Body of pancreas (tissue), 4 donors: ENCODE data around the gene PCCA. TPM values are rescaled to one million over a fixed set of nuclear protein-coding genes. Genes with fewer than 3 reads are reported as not detected.
"Not testable (repeated sequence)": the region's sequence is repeated elsewhere in the genome, so short reads cannot be mapped to it uniquely, and the experiment has no call there.

ENCODE experiments used
- ATAC-seq: fragments of 150-250 bp; one replicate; pipeline ENCODE4 v1.9.1; 2016
- DNase-seq, 4 donors: peaks; one replicate each; pipeline ENCODE4 v3.0.0-alpha.2; 2019
- H3K27ac ChIP-seq, 4 donors: fragments of 200-600 bp; sonication (generic); 1 replicate in 3 of 4; 2 replicates in 1 of 4; pipeline versions ENCODE4 v1.5.1 to v1.6.1; 2016 to 2019; ENCODE audit warnings: mild to moderate bottlenecking in 1 of 4, mixed read lengths in 1 of 4, moderate library complexity in 1 of 4
- H3K27me3 ChIP-seq, 2 donors: fragments of 200-600 bp; sonication (generic); one replicate each; pipeline ENCODE4 v1.6.0; 2016; ENCODE audit warnings: mild to moderate bottlenecking in 1 of 2
- H3K36me3 ChIP-seq, 2 donors: fragments of 200-600 bp; sonication (generic); replicated peaks in 1 of 2; 2 replicates each; pipeline ENCODE4 v1.5.1; 2016; ENCODE audit warnings: low read depth in 2 of 2; ENCODE audit not compliant: insufficient read depth in 1 of 2
- H3K4me1 ChIP-seq: fragments of 200-600 bp; sonication (generic); one replicate; pipeline ENCODE4 v1.6.0; 2016
- H3K4me3 ChIP-seq, 2 donors: fragments of 200-600 bp; sonication (generic); 1 replicate in 1 of 2; 2 replicates in 1 of 2; pipeline ENCODE4 v1.5.1; 2016 to 2019
- H3K9me3 ChIP-seq, 3 donors: fragments of 200-600 bp; sonication (generic); 1 replicate in 2 of 3; 2 replicates in 1 of 3; pipeline ENCODE4 v1.5.1; 2016
- CTCF ChIP-seq, 7 experiments: fragments of 450-650 bp in 4 of 7; fragments of 200-600 bp in 3 of 7; sonication (generic) in 3 of 7; IDR thresholded peaks; one replicate each; pipeline ENCODE4 v1.5.1; 2016 to 2019; ENCODE audit warnings: antibody characterized with exemption in 7 of 7
- POLR2A ChIP-seq, 3 donors: fragments of 450-650 bp; IDR thresholded peaks; one replicate each; pipeline ENCODE4 v1.6.1; 2016; ENCODE audit warnings: antibody characterized with exemption in 3 of 3, mild to moderate bottlenecking in 2 of 3
- WGBS, 2 donors: methylation state at CpG; one replicate each; pipeline ENCODE4 v1.1.5; 2017; 5-methylcytosine and 5-hydroxymethylcytosine counted together
- intact Hi-C: fragments of 100-400 bp; cut with DNase I; formaldehyde crosslinking; loops from one replicate; pipeline ENCODE4 v1.15.1; 2023
- total RNA-seq, 2 donors: library from RNA; depleted of rRNA; stranded (reverse); fragments of >200 nt; gene quantifications; one replicate each; pipeline ENCODE4 v1.1.0, GENCODE V29; 2016

The PCCA gene
- total RNA-seq, 2 donors from 2014 or later = 45.2 to 46.2 TPM

- H3K9me3 ChIP-seq = no peaks in the 10 kb centered on the region
- no peak for DNase-seq
- no peak overlapping the region for H3K4me3 ChIP-seq
- H3K27ac ChIP-seq = no peak overlapping the region
- no peak for ATAC-seq
- no peaks in the 10 kb centered on the region for H3K36me3 ChIP-seq
- peaks cover 13% of the 10 kb centered on the region for H3K4me1 ChIP-seq
- TF ChIP-seq POLR2A (IDR thresholded peaks at IDR 0.05) (no peak), CTCF (IDR thresholded peaks at IDR 0.05) (no peak)
- no peaks in the 10 kb centered on the region for H3K27me3 ChIP-seq
- intact Hi-C loops = no loop called here
- 74 to 80% methylated on average over 3 of the region's 3 CpGs for WGBS, 2 donors
Measured at GRCh38 chr13:100068133-100068931, 20.6 kb upstream of the PCCA start.

GRCh38 chr13:100069278-100069677, 19.6 kb upstream of the PCCA start:
- no peaks in the 10 kb centered on the region for H3K9me3 ChIP-seq
- H3K27me3 ChIP-seq = no peaks in the 10 kb centered on the region
- no peak for TF ChIP-seq CTCF (IDR thresholded peaks at IDR 0.05)
- WGBS, 2 donors = 4 to 15% methylated on average over 1 of the region's 1 CpG
- no peak overlapping the region for H3K4me3 ChIP-seq
- peak overlapping the region in 1 of 4 donors; percentile 11 for H3K27ac ChIP-seq
- peaks cover 13% of the 10 kb centered on the region for H3K4me1 ChIP-seq
- H3K36me3 ChIP-seq = no peaks in the 10 kb centered on the region
- ATAC-seq = peak; percentile 72
- intact Hi-C loops = no loop called here
- DNase-seq = peak in 2 of 4 donors; percentile 16 to 23

GRCh38 chr13:100075700-100076587, 12.9 kb upstream of the PCCA start:
- no peak overlapping the region for H3K27ac ChIP-seq
- no peaks in the 10 kb centered on the region for H3K9me3 ChIP-seq
- DNase-seq (no peak), ATAC-seq (no peak)
- TF ChIP-seq POLR2A (IDR thresholded peaks at IDR 0.05) (no peak), CTCF (IDR thresholded peaks at IDR 0.05) (no peak)
- H3K36me3 ChIP-seq = no peaks in the 10 kb centered on the region
- 64 to 78% methylated on average over 9 to 10 of the region's 10 CpGs for WGBS, 2 donors
- H3K27me3 ChIP-seq = no peaks in the 10 kb centered on the region
- H3K4me1 ChIP-seq = no peaks in the 10 kb centered on the region
- intact Hi-C loops = no loop called here
- H3K4me3 ChIP-seq = no peak overlapping the region

- H3K4me1 ChIP-seq, H3K36me3 ChIP-seq, H3K27ac ChIP-seq, H3K4me3 ChIP-seq, intact Hi-C loops, DNase-seq, ATAC-seq, H3K9me3 ChIP-seq, H3K27me3 ChIP-seq: not testable (repeated sequence)
- WGBS, 2 donors = 87 to 88% methylated on average over 9 of the region's 9 CpGs
Measured at GRCh38 chr13:100079003-100079402, 9.9 kb upstream of the PCCA start.

- H3K27me3 ChIP-seq, H3K36me3 ChIP-seq, DNase-seq, H3K9me3 ChIP-seq, H3K4me3 ChIP-seq, H3K27ac ChIP-seq, intact Hi-C loops, ATAC-seq: not testable (repeated sequence)
- 76 to 89% methylated on average over 6 of the region's 6 CpGs for WGBS, 2 donors
- H3K4me1 ChIP-seq = peaks cover 11% of the 10 kb centered on the region
Measured at GRCh38 chr13:100083401-100083800, 5.5 kb upstream of the PCCA start.
